Measurements from ENCODE around the gene FCMR. TPM values are rescaled to one million over a fixed set of nuclear protein-coding genes. Genes with fewer than 3 reads are reported as not detected.

Gene FCMR
- total and polyA plus RNA-seq, 10 of the 15 experiments (the other 5 are each of a cell fraction or from before 2014, with no cell fraction given), result 79.7 to 245 (median 123) TPM

DNA sequence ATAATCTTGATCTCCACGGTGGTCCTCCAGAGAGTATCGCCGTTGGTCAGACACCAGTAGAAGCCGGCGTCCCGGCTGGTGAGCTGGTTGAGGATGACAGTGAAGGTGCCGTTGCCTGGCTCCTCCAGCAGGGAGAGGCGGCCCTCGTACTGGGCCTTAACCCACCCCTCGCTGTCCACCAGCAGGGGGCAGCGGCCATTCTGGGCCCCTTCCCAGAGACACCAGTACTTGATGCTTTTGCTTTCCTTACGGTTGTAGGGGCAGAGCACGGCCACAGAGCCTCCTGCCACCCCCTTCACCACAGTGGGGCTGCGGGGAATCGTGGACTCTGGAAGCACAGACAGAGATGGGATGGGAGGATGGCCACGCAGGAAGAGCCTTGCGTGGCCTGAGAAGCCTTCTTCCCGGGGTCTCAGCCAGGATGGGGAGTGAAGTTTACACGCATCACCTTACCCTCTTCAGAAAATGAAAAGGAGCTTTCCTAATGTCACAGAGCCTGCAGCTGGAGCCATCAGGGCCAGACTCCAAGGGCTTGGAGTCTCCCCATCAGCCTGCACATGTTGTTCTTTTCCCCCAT, 13.8 kb upstream of the FCMR start:
- intact Hi-C loops (cut with micrococcal nuclease; ENCODE audit: unreplicated experiment) (loop anchor here (1.0 kb wide), 1 partner anchor 44 kb away; no protein-coding TSS in a partner anchor), in situ Hi-C loops (cut with MboI) (no loop called here)
- ChIA-PET CTCF (interaction anchor here (0.6 to 13.5 kb wide), 31 partner anchors 10 to 562 kb away, joined by 3 to 643 read pairs (median 4); partner anchors contain the start of genes FCAMR, FCMR, IL20 and PIGR), POLR2A (interaction anchor here (0.5 to 13.3 kb wide), 3 partner anchors 19 to 65 kb away, joined by 3 to 222 read pairs (median 3); partner anchors contain the start of gene FCMR), SMC1A (ENCODE audit: uncharacterized antibody, unreplicated experiment) (interaction anchor here (0.9 to 10.3 kb wide), 14 partner anchors 11 to 438 kb away, joined by 3 to 431 read pairs (median 6); partner anchors contain the start of genes FCAMR and FCMR), RAD21 (ENCODE audit: unreplicated experiment) (interaction anchor here (0.7 to 13.5 kb wide), 13 partner anchors 10 to 564 kb away, joined by 3 to 371 read pairs (median 4); partner anchors contain the start of gene FCMR)
- Histone ChIP-seq H3K4me3 (no peak overlapping the region), H3K27ac (ENCODE audit: control insufficient read depth, insufficient read depth) (no peak overlapping the region), H2AFZ (ENCODE audit: control insufficient read depth, low read depth, low read length) (no peak overlapping the region), H3K9me3 (replicated peaks; ENCODE audit: control insufficient read depth, insufficient read depth, low read length) (no peaks in the 10 kb centered on the region), H3K27me3 (replicated peaks in 1 of 2; ENCODE audit: control insufficient read depth in 2 of 2, insufficient read depth in 2 of 2, low read length in 1 of 2) (no peaks in the 10 kb centered on the region), H4K20me1 (ENCODE audit: control insufficient read depth, insufficient read depth) (no peaks in the 10 kb centered on the region), H3K4me1 (ENCODE audit: control insufficient read depth, insufficient read depth, low read length) (peaks cover 27% of the 10 kb centered on the region), H3K9ac (ENCODE audit: control insufficient read depth, insufficient read depth, low read length) (no peak overlapping the region), H3K4me2 (ENCODE audit: control insufficient read depth, insufficient read depth) (no peak overlapping the region), H3K36me3 (ENCODE audit: control insufficient read depth in 2 of 2, insufficient read depth in 2 of 2, low read length in 1 of 2) (no peaks in the 10 kb centered on the region), H3K79me2 (ENCODE audit: control insufficient read depth, insufficient read depth, low read length) (no peaks in the 10 kb centered on the region)
- TF ChIP-seq, protein P1, sequence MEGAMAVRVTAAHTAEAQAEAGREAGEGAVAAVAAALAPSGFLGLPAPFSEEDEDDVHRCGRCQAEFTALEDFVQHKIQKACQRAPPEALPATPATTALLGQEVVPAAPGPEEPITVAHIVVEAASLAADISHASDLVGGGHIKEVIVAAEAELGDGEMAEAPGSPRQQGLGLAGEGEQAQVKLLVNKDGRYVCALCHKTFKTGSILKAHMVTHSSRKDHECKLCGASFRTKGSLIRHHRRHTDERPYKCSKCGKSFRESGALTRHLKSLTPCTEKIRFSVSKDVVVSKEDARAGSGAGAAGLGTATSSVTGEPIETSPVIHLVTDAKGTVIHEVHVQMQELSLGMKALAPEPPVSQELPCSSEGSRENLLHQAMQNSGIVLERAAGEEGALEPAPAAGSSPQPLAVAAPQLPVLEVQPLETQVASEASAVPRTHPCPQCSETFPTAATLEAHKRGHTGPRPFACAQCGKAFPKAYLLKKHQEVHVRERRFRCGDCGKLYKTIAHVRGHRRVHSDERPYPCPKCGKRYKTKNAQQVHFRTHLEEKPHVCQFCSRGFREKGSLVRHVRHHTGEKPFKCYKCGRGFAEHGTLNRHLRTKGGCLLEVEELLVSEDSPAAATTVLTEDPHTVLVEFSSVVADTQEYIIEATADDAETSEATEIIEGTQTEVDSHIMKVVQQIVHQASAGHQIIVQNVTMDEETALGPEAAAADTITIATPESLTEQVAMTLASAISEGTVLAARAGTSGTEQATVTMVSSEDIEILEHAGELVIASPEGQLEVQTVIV (IDR thresholded peaks at IDR 0.05; ENCODE audit: borderline replicate concordance, partially characterized antibody), result no peak
- TF ChIP-seq YY1 (IDR thresholded peaks at IDR 0.05; ENCODE audit: low read depth, low read length), result 0 out of 2 replicates have a peak, but pooled peaks have one; percentile 22
- TF ChIP-seq RAD21 (IDR thresholded peaks at IDR 0.05; ENCODE audit: insufficient read depth, low read depth, low read length), result peak; percentile 36; the same call in 1 of the 2 replicates
- TF ChIP-seq SRF (IDR thresholded peaks at IDR 0.05; ENCODE audit: low read depth in 2 of 2, low read length in 2 of 2), result no peak
- TF ChIP-seq SMC3 (IDR thresholded peaks at IDR 0.05; ENCODE audit: borderline replicate concordance, low read length), result peak; percentile 57
- TF ChIP-seq, protein P2, sequence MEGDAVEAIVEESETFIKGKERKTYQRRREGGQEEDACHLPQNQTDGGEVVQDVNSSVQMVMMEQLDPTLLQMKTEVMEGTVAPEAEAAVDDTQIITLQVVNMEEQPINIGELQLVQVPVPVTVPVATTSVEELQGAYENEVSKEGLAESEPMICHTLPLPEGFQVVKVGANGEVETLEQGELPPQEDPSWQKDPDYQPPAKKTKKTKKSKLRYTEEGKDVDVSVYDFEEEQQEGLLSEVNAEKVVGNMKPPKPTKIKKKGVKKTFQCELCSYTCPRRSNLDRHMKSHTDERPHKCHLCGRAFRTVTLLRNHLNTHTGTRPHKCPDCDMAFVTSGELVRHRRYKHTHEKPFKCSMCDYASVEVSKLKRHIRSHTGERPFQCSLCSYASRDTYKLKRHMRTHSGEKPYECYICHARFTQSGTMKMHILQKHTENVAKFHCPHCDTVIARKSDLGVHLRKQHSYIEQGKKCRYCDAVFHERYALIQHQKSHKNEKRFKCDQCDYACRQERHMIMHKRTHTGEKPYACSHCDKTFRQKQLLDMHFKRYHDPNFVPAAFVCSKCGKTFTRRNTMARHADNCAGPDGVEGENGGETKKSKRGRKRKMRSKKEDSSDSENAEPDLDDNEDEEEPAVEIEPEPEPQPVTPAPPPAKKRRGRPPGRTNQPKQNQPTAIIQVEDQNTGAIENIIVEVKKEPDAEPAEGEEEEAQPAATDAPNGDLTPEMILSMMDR (IDR thresholded peaks at IDR 0.05 in 2 of 3, conservative IDR thresholded peaks at IDR 0.05 in 1 of 3; ENCODE audit: control insufficient read depth in 2 of 3, extremely low read depth in 1 of 3, insufficient read depth in 1 of 3, low read depth in 3 of 3, low read length in 3 of 3), result peak; percentile 44 to 71 (median 57)
- DNase-seq (ENCODE audit: low read depth, low spot score) (no peak), ATAC-seq (peak; percentile 64), FAIRE-seq (no peak)
- BruUV-seq (replicated peaks), result no TSS peak
- 65% methylated on average over 19 of the region's 19 CpGs for WGBS (ENCODE audit: insufficient coverage, insufficient replicate concordance, low lambda C conversion rate, missing lambda C conversion rate)

Measured in GM12878 (cell line).